Thymus (tissue), 11 donors: ENCODE measurements around the gene IL11RA. TPM values are rescaled to one million over a fixed set of nuclear protein-coding genes. Genes with fewer than 3 reads are reported as not detected.

ENCODE experiments used
- DNase-seq, 9 donors: peaks; one replicate each; pipeline ENCODE4 v3.0.0-alpha.2; 2013; ENCODE audit warnings: low spot score in 9 of 9, low read depth in 6 of 9, missing footprints in 1 of 9
- H3K27ac ChIP-seq, 2 donors: one replicate each; pipeline ENCODE4 v1.5.1; 2013; ENCODE audit warnings: control low read depth in 1 of 2, low read depth in 1 of 2, low read length in 1 of 2, mild to moderate bottlenecking in 1 of 2, moderate library complexity in 1 of 2
- H3K27me3 ChIP-seq, 2 donors: one replicate each; pipeline ENCODE4 v1.5.1; 2013; ENCODE audit warnings: low read length in 1 of 2; ENCODE audit not compliant: control insufficient read depth in 2 of 2, insufficient read depth in 1 of 2
- H3K36me3 ChIP-seq, 2 donors: one replicate each; pipeline ENCODE4 v1.5.1; 2013; ENCODE audit warnings: low read length in 1 of 2, mild to moderate bottlenecking in 1 of 2, moderate library complexity in 1 of 2; ENCODE audit not compliant: control insufficient read depth in 2 of 2, insufficient read depth in 2 of 2
- H3K4me1 ChIP-seq, 2 donors: one replicate each; pipeline ENCODE4 v1.5.1; 2013; ENCODE audit warnings: low read length in 2 of 2; ENCODE audit not compliant: control insufficient read depth in 2 of 2, insufficient read depth in 2 of 2
- H3K4me3 ChIP-seq, 2 donors: one replicate each; pipeline ENCODE4 v1.5.1; 2013; ENCODE audit warnings: low read length in 2 of 2, control low read depth in 1 of 2, mild to moderate bottlenecking in 1 of 2
- H3K9me3 ChIP-seq, 2 donors: one replicate each; pipeline ENCODE4 v1.5.1; 2013; ENCODE audit warnings: low read length in 1 of 2, mild to moderate bottlenecking in 1 of 2; ENCODE audit not compliant: control insufficient read depth in 2 of 2, insufficient read depth in 1 of 2
- WGBS: extraction: QIAGEN DNeasy Blood & Tissue Kit; methylation state at CpG from one replicate; pipeline ENCODE4 v1.1.7; 2013; 5-methylcytosine and 5-hydroxymethylcytosine counted together
- polyA plus RNA-seq: library from polyadenylated mRNA; stranded (reverse); fragments of 200-250 nt; gene quantifications from one replicate; pipeline ENCODE4 v1.2.3, GENCODE V29; 2013
- total RNA-seq: library from RNA; stranded (reverse); fragments of 120-200 nt; gene quantifications from one replicate; pipeline ENCODE4 v1.2.4, GENCODE V29; 2013
- donor health status: healthy.

IL11RA gene
- total and polyA plus RNA-seq, 2 donors: 12.6 to 52.8 TPM

DNA sequence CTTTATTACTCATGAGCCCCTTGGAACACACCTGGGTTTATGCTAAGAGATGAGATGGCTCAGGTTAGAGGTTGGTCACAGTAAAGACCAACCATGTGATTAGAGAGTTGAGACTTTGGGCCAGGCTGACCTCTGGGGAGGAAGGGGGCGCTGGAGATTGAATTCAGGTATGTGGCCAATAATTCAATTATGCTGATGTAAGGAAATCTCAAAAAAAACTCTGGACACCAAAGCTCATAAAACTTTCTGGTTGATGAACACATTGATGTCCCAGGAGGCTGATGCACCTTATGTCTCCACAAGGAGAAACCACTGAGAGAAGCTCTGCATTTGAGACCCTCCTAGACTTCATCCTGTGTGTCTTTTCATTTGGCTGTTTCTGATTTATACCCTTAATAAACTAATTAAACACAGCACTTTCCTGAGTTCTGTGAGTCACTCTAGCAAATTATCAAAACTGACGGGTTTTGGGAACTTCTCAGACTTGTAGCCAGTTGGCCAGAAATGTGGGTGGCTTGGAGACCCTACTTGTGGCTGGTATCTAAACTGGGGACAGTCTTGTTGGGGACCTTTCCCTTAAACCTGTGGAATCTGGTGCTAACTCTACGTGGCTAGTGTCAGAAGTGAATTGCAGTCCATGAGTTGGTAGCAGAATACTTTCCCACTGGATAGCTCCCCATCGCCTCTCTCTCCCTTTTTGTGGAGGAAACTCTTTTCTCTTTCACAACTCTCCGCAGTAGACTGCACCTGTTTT, 18.0 kb downstream of the IL11RA start:
- Histone ChIP-seq H3K4me3 (no peak overlapping the region), H3K9me3 (peaks cover 0 to 6% of the 10 kb centered on the region in 2 donors), H3K36me3 (no peaks in the 10 kb centered on the region), H3K27me3 (no peaks in the 10 kb centered on the region), H3K27ac (no peak overlapping the region), H3K4me1 (peaks cover 4 to 11% of the 10 kb centered on the region in 2 donors)
- no peak for DNase-seq
- WGBS: 97% methylated on average over 5 of the region's 5 CpGs

- Histone ChIP-seq H3K27me3 (no peaks in the 10 kb centered on the region), H3K36me3 (no peaks in the 10 kb centered on the region), H3K4me3 (no peak overlapping the region), H3K27ac (no peak overlapping the region), H3K4me1 (no peaks in the 10 kb centered on the region), H3K9me3 (no peaks in the 10 kb centered on the region)
- no peak for DNase-seq
- WGBS: 98% methylated on average over 1 of the region's 1 CpG
Observed at GRCh38 chr9:34671307-34671706, 19.3 kb downstream of the IL11RA start.

- H3K36me3 ChIP-seq: no peaks in the 10 kb centered on the region
- DNase-seq: no peak
- H3K9me3 ChIP-seq: no peaks in the 10 kb centered on the region
- WGBS: 92% methylated on average over 3 of the region's 3 CpGs
- H3K4me1 ChIP-seq: no peaks in the 10 kb centered on the region
- no peak overlapping the region for H3K27ac ChIP-seq
- no peak overlapping the region for H3K4me3 ChIP-seq
- no peaks in the 10 kb centered on the region for H3K27me3 ChIP-seq
Observed at GRCh38 chr9:34674440-34674839, 22.5 kb downstream of the IL11RA start.

DNA sequence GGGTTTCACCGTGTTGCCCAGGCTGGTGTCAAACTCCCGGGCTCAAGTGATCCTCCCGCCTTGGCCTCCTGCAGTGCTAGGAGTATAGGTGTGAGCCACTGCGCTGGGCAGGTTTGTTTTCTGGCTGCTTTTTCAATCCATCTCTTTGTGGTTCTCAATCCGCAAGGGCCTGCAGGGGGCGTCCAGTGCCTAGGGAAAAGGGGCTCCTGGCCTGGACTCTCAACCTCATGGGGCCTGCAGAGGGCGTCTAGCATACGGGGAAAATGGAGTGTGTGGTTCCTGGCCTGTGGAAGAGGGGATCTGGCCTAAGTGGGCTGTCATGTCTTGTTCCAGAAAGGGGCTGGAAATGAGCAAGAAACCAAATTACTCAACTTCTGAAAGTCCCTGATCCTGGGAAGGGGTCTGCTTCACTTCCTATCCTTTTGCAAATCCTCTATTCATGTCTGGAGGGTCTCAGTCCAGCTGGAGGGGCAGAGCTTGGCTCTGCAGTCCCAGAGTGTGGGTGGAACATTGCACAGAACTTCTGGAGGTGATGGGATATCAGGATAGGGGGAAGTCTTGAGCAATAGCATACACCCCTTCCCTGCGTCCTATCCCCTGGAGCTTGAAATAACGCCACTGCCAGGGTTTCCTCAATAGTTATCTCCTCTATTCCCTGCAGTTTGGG, 23.2 kb downstream of the IL11RA start:
- Histone ChIP-seq H3K36me3 (no peaks in the 10 kb centered on the region), H3K27ac (no peak overlapping the region), H3K9me3 (no peaks in the 10 kb centered on the region), H3K4me1 (no peaks in the 10 kb centered on the region), H3K27me3 (no peaks in the 10 kb centered on the region), H3K4me3 (no peak overlapping the region)
- WGBS: 25% methylated on average over 10 of the region's 10 CpGs
- peak in 6 of 9 donors; percentile 36 to 74 (median 48) for DNase-seq

DNA sequence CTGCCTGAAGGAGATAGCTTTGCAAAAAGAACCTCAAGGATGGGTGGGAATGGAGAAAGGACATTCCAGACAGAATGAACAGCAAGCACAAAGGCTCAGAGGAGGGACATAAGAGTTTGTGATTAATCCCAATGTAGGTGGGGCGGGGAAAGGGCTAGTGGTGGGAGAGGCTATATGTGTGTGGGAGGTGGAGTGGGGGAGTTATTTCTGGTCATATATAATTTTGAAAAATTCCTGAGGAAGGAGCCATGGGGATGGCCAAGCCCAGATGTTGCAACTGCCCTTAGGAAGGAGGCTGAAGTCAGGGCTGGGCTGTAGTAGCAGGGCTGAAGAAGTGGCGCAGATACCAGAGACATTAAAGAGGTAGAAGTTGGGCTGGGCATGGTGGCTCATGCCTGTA, 23.9 kb downstream of the IL11RA start:
- 100% methylated on average over 2 of the region's 2 CpGs for WGBS
- no peak for DNase-seq
- Histone ChIP-seq H3K27me3 (no peaks in the 10 kb centered on the region), H3K4me1 (no peaks in the 10 kb centered on the region), H3K36me3 (no peaks in the 10 kb centered on the region), H3K9me3 (no peaks in the 10 kb centered on the region), H3K27ac (no peak overlapping the region), H3K4me3 (no peak overlapping the region)

GRCh38 chr9:34684145-34684544, 32.2 kb downstream of the IL11RA start:
- 94% methylated on average over 4 of the region's 4 CpGs for WGBS
- no peak overlapping the region for H3K4me3 ChIP-seq
- H3K9me3 ChIP-seq: no peaks in the 10 kb centered on the region
- no peak for DNase-seq
- no peak overlapping the region for H3K27ac ChIP-seq
- H3K36me3 ChIP-seq: no peaks in the 10 kb centered on the region
- H3K27me3 ChIP-seq: no peaks in the 10 kb centered on the region
- H3K4me1 ChIP-seq: peaks cover 0 to 6% of the 10 kb centered on the region in 2 donors

DNA sequence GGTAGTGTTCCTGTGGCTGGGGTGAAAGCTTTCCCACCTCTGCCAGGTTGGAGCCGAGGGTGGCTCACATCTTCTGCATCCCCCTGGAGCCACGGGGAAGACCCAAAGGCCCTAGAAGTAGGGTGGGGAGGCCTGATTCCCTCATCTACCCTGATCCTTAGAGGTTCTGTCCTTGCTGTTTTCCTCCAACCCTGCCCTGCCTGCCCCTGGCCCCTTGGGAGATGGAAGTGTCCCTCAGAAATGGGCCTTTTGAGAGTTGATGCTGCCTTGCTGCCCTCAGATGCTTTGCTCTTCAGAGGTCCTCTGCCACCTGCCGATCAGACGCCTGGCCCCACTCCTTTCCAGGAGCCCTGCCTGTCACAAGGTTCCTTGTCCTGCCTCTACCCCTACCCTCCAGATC, 32.8 kb downstream of the IL11RA start:
- WGBS: 92% methylated on average over 4 of the region's 4 CpGs
- H3K4me1 ChIP-seq: peaks cover 0 to 10% of the 10 kb centered on the region in 2 donors
- no peak for DNase-seq
- no peaks in the 10 kb centered on the region for H3K9me3 ChIP-seq
- H3K27ac ChIP-seq: no peak overlapping the region
- H3K36me3 ChIP-seq: no peaks in the 10 kb centered on the region
- no peak overlapping the region for H3K4me3 ChIP-seq
- H3K27me3 ChIP-seq: no peaks in the 10 kb centered on the region

DNA sequence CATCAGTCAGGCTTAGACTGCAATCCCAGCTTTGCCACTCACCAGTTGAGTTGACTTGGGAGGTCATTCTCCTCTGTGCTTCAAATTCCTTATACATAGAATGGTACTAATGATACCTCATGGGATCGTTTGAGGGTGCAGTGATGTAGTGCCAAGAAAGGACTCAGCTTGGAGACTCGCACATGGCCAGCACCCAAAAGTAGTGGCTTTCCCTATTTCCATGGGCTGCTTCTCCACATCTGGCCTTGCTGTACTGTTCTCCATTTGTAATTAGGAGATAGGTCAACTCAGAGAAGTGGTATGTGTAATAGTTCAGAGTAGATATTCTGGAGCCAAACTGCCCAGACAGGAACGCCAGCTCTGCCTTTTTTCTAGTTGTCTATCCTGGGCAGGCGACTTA, 33.6 kb downstream of the IL11RA start:
- WGBS: 82% methylated on average over 4 of the region's 4 CpGs
- no peak overlapping the region for H3K4me3 ChIP-seq
- H3K27ac ChIP-seq: no peak overlapping the region
- no peaks in the 10 kb centered on the region for H3K9me3 ChIP-seq
- H3K36me3 ChIP-seq: no peaks in the 10 kb centered on the region
- DNase-seq: no peak
- H3K27me3 ChIP-seq: no peaks in the 10 kb centered on the region
- peaks cover 0 to 10% of the 10 kb centered on the region in 2 donors for H3K4me1 ChIP-seq

DNA sequence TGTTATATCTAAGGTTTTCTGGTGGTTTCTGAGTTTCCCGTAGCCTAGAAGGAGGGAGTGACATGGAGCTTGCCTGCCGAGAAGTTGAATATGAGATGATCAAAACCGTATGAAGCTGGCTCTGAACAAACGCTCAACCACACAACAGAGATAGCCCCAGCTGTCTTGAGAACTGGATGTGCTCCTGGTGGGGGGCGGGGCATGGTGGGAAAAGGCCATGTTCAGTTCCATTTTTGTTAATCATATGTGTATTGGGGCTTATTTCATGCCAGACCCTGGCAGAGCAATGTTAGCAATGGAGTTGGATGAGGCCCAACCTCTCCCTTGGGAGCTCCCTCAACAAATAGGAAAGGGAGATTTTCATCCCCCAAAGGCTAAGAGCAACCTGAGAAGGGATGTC, 34.2 kb downstream of the IL11RA start:
- H3K9me3 ChIP-seq: no peaks in the 10 kb centered on the region
- no peak overlapping the region for H3K27ac ChIP-seq
- H3K27me3 ChIP-seq: no peaks in the 10 kb centered on the region
- WGBS: 89% methylated on average over 5 of the region's 5 CpGs
- no peak overlapping the region for H3K4me3 ChIP-seq
- H3K4me1 ChIP-seq: peaks cover 0 to 10% of the 10 kb centered on the region in 2 donors
- no peak for DNase-seq
- H3K36me3 ChIP-seq: no peaks in the 10 kb centered on the region
